GM20431 (cell line): ENCODE data around the gene COX5A.
"Not testable (repeated sequence)": the region's sequence is repeated elsewhere in the genome, so short reads cannot be mapped to it uniquely, and the experiment has no call there.

Source experiments
- in situ Hi-C: fragments of 300-500 bp; cut with MseI, MboI; formaldehyde crosslinking; loops from one replicate; pipeline ENCODE4 v1.15.0; 2020; ENCODE audit warnings: low sequenced_read_pairs; ENCODE audit not compliant: unreplicated experiment

Gene COX5A

DNA sequence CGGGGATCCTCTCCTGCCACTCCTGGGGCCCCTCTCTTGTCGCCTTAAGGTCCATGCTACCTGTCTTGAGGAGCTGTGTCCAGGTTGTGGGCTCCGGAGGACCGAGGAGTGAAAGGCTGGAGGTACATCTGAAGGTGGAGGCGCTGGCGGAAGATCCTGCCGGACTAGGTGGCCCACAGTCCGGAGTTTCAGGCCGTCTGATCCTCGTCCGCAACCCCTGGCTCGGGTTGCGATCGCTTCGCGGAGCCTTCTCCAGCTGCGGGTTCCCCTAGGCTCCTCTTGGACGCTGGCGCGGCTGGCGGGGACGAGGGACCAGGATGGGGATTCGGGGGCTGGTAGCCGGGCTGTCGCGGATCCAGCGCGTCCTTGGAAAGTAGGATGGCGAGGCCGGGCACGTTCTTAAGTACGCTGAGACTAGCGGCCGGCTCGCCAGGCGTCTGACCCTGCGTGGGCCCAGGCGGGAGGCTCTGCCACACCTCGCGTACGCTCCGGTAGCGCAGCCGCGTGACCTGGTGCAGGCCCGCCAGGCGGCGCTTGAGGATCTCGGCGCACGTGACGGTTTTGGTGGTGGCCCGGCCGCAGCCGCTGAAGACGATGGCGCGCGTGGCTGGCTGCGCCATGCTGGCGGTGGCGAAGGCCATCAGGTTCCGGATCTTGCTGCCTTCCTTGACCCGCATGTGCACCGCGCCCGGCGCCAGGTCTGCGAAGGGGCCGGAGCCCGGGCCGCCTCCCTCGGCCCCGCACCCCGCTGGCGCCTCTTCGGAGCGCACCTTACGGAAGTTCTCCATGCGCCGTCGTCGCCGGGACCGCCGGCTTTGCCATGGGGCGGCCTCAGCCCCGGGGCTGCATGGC, 18.1 kb upstream of the COX5A start:
- in situ Hi-C loops = no loop called here

DNA sequence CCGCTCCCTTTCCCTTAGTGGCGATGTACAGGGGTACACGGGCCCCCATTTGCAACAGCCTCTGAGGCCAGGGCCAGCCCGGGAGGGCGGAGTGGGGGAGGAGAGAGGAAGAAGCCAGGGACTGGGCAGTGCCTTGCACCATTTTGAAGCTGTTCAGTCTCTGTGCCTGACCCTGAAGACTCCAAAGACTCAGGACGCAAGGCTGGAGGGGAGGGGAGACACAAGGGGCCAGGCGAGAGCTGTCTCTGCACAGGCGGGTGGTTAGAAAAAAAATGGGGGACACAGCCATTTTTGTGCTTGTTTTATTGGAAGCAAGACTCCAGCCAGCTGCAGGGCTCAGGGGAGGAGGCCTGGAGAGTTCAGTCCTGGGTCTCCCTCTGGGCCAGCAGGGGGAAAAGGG, 17.1 kb upstream of the COX5A start:
- in situ Hi-C loops = no loop called here

DNA sequence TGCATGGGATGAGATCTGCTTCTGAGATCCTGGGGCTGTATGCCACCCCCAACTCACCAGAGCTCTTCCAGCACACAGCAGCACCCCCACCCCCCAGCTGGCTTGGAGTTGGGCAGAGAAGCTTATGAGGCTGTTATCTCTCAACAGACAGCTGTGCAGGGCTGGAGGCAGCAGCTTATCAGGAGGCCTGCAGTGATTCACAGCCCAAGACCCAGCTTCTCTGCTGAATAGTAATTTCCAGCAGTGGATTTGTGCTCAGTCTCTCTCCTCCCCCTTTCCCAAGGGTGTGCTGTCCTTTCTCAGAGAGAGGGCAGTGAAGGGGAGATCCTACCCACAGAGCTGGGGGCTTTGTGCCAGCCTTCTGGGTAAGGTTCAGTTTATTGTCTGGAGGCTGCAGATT, 16.6 kb upstream of the COX5A start:
- in situ Hi-C loops = no loop called here

DNA sequence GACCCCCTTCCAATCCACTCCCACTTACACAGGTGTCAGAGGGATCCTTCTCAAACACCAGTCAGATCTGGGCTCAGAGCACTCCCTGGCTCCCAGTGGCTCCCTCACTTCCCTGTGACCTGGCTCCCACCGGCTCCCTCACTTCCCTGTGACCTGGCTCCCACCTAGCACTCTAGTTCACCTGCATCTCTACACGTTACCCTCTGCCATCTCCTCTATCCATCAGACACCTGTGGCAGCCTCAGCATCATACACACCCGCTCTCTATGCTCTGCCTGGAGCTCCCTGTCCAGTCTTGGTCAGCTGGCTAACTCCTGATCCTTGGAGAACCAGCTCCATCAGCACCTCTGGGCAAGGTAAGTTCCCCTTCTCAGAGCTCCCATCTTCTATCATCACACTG, 13.1 kb upstream of the COX5A start:
- in situ Hi-C loops = no loop called here

DNA sequence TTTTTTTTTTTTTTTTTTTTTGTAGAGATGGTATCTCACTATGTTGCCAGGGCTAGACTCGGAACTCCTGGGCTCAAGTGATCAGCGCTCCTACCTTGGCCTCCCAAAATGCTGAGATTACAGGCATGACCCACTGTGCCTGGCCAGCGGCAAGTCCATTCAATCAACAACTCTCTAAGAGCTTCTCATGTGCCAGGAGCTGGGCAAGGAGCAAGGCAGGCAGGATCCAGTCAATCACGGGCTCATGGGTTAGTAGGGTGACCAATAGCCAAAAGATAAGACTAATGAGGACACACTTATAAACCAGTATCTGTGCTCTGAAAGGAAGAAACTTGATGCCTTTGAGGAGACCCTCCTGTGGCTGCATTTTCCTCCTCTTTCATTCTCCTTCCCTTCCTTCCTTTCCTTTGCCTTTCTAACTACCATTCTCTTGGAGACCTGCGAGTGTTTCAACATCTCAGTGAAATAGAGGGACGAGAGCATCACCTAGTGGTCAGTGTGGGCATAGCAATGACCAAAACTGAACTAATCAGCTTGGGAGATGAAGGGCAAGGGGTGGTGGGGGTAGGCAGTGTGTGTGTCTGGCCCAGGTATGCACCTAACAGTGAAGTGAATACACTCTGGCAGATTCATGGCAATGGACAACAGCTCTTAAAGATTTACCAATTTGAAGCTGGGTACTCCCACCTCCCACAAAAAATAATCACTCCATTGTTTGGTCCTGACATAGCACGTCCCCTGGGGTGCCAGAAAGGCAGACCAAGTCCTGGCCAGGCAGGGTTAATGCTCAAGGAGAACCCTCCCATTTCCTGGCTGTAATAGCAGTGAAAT, 12.4 kb upstream of the COX5A start:
- in situ Hi-C loops = no loop called here

DNA sequence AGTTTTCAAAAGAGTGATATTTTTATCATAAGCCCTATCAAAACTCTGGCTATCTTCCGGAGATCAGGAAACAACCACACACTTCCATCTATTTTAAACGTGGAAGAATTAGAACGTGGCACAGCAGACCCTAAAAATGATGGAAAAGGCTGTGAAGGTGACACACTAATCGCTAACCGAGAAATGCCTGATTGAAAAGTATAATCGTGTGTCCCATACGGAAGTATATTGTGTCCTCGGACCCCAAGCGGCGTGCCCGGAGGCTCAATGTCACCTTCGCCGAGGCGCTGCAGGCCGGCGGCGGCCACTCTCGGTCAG, 642 bp downstream of the COX5A start:
- in situ Hi-C loops = loop anchor here (25.0 kb wide), 1 partner anchor 300 kb away; no protein-coding TSS in a partner anchor

DNA sequence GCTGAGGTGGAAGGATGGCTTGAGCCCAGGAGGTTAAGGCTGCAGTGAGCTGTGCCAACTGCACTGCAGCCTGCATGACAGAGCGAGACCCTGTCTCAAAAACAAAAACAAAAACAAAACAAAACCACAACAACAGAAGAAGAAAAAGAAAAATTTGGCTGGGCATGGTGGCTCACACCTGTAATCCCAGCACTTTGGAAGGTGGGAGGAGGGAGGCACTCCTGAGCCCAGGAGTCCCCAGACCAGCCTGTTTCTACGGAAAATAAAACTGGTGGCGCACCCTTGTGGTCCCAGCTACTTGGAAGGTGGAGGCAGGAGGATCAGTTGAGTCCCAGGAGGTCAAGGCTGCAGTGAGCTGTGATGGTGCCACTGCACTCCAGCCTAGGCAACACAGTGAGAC, 2.7 kb downstream of the COX5A start:
- in situ Hi-C loops = loop anchor here (25.0 kb wide), 1 partner anchor 298 kb away; no protein-coding TSS in a partner anchor

DNA sequence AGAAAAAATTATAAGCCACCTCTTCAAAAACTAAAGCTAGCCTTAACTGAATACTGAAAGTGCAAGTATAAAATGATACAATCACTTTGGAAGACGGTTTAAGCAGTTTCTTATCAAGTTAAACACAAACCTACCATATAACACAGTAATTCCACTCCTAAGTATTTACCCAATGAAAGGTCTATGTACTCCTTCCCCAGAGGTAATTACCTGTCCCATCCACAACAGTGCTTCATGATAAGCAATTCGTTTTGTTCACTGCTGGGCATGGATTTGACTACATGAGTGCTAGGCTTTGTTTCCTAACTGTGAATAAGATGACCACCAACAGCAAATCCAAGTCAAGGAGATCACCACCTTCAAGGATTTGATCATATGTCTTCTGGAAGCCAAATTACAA, 4.3 kb downstream of the COX5A start:
- in situ Hi-C loops = loop anchor here (25.0 kb wide), 1 partner anchor 296 kb away; no protein-coding TSS in a partner anchor

DNA sequence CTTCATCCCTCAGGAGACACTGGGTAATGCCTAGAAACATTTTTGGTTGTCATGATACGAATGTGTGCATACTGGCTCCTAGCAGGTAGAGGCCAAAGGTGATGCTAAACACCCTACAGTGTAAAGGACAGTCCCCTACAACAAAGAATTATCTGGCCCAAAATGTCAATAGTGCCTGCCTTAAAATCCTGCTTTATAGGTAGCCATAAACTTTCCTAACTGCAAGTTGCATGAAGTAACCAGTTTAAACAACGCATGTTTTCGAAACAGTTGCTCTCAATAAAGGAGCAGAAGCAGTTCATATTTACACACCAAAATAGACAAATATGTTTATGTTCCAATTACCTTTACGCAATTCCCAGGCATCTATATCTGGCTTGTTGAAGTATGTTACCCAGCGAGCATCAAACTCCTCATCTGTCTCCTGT, 9.1 kb downstream of the COX5A start:
- in situ Hi-C loops = loop anchor here (25.0 kb wide), 1 partner anchor 291 kb away; no protein-coding TSS in a partner anchor

DNA sequence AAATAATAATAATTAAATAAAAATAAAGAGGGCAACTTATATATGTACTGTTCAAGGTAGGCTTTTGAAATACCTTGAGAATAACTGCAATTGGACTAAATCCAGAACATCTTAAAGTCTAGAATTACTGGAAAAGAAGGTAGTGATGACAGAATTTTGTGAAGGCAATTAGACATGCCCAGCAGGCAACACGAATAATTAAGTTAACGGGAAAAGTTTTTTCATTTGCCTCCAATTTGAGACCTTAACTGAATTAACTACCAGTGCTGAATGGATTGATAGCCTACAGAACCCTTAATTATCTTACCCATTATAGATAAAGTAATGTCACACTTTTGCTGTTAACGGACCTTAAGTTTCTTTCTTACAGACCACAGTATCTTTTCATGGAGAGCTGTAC, 13.3 kb downstream of the COX5A start:
- in situ Hi-C loops = no loop called here

DNA sequence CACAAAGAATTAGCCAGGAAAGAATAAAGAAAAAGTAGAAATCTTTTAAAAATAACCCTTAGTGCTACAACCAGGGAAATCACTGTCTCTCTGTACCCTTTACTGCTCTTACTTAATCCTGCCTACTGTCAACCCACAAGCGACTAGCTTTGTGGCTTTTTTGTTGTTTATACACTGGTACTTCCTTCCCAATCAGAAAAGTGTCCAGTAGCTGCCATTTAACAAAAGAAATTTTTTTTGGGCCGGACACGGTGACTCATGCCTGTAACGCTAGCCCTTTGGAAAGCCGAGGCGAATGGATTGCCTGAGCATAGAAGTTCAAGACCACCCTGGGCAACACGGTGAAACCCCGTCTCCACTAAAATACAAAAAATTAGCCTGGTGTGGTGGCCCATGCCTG, 17.4 kb downstream of the COX5A start:
- in situ Hi-C loops = no loop called here

DNA sequence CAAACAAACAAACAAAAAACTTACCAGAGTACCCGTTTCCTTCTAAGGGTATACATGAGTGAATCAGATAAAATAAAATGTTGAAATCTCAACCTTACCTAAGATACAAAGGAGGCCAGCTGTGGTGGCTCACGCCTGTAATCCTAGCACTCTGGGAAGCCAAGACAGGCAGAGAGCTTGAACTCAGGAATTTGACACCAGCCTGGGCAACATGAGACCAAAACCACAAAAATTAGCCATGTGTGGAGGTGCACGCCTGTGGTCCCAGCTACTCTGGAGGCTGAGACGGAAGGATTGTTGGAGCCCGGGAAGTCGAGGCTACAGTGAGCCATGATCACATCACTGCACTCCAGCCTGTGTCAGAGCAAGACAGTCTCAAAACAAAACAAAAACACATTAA, 20.2 kb downstream of the COX5A start:
- in situ Hi-C loops = no loop called here

DNA sequence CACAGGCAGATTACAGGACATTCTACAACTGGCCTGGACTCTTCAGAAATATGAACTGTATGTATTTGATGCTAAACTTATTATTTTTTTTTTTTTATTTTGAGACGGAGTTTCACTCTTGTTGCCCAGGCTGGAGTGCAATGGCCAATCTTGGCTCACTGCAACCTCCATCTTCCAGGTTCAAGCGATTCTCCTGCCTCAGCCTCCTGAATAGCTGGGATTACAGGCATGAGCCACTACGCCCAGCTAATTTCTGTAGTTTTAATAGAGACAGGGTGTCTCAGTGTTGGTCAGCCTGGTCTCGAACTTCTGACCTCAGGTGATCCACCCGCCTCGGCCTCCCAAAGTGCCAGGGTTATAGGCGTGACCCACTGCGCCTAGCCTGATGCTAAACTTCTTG, 24.1 kb downstream of the COX5A start:
- in situ Hi-C loops = not testable (repeated sequence)

DNA sequence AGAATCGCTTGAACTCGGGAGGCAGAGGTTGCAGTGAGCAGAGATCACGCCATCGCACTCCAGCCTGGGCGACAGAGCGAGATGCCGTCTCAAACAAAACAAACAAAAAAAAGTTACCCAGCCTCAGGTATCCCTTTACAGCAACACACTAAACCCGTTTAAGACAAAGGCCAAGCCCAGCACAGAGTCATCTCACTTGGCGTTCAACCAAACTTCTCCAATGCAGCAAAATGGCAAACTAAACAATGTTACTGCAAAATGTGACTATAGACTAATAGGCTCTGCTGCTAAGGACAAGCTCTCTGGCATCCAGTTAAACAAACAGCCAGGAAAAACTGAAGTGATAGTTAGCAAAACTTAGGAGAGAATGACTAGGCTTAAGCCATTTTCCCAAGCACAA, 24.8 kb downstream of the COX5A start:
- in situ Hi-C loops = no loop called here

DNA sequence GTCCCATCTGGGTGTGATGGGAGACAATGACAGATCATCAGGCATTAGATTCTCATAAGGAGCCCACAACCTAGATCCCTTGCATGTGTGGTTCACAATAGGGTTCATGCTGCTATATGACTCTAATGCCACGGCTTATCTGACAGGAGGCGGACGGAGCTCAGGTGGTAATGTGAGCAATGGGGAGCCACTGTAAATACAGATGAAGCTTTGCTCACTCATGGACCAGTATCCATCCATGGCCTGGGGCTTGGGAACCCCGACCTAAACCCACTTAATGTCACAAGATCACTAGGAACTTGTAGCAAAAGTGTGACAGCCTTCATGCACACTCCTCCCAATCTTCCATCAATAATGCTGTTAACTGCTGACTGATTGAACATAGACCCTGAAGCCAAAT, 29.2 kb downstream of the COX5A start:
- in situ Hi-C loops = loop anchor here (10.0 kb wide), 1 partner anchor 64 kb away; the partner anchor contains the start of gene ULK3

DNA sequence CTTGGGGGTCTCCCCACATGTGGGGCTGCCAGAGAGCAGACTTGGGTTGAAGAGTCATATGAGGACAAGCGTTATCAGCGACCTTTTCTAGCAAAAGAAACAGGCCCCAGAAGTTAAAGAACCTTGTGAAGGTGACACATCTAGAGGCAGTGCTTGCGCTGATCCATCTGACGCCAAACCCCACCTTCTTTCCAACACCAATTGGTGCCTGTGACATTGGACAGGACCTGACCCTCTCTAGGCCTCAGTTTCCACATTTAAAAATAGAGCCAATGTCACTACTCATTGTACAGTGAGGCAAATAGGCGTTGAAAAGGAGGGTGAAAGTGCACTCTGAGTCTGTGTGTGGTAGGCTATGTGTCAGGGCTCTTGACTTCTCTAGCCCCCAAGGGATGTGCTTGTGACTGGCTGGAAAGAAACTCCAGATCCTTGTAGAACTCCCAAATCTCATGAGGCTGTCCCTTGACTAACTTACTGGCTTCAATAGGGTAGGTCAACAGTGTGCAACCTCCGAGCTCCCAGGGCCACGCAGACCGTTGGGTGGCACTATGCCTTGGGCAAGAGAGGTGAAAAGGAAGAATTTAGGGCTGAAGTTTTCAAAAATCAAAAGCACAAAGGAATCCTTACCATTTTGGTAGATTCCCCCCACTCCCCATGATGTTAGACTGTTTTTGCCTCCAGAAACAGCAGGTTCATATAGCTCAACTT, 30.6 kb downstream of the COX5A start:
- in situ Hi-C loops = loop anchor here (10.0 kb wide), 1 partner anchor 63 kb away; the partner anchor contains the start of gene ULK3

DNA sequence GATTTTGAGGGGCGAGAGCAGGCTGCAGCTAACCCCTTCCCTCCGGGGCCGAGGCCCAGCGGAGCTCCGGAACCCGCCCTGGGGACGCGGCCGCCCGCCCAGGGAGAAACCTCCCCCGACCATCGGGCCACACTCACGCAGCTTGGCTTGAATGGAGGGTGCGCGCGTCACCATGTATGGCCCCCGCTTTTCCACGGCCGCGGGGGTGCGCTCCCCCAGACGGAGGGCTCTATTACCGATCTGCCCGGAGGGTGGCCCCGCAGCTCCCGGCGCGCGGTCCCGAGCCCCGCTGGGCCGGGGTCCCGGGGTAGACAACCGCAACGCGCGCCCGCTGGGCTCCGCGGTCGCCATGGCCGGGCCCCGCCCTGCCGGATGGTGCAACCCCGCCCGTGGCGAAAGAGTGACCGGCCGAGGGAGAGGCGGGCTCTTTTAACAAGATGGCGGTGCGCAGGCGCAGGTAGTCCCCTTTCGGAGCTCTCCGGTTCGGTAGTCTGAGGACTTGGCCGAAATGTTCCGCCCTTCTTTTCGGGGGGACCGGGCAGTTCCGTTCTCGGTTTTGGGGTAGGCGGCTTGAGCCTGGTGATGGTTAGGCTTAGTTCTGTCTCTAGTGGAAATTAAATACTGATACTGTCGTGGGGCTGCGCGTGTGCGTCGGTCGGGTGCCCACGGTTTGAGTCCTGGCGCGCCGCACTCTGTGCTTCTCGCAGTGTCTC, 31.3 kb downstream of the COX5A start, which contains the start of gene FAM219B:
FAM219B (minus strand) TSS at position 402 of the 713 bp plus-strand sequence; CDS start at position 351, 51 bp downstream.
- in situ Hi-C loops = loop anchor here (10.0 kb wide), 1 partner anchor 62 kb away; the partner anchor contains the start of gene ULK3

DNA sequence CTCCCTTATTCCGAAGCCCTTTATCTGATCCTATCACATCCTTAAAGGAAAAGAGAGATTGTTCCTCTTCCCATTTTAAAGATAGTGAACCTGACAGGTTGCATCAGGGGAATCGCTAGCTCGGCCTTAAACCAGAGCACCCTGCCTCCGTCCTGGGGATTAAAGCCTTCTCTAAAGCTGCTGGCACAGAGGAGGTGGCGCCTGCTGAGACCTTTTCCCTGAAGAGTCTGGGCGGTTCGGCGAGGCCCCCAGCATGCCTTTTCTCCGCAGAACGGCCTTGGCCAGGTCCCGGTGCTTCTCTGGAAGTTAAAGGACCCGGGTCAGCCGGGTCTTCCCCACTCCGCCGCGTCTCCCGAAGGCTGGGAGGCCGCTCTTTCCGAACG, 31.8 kb downstream of the COX5A start:
- in situ Hi-C loops = loop anchor here (10.0 kb wide), 1 partner anchor 61 kb away; the partner anchor contains the start of gene ULK3

DNA sequence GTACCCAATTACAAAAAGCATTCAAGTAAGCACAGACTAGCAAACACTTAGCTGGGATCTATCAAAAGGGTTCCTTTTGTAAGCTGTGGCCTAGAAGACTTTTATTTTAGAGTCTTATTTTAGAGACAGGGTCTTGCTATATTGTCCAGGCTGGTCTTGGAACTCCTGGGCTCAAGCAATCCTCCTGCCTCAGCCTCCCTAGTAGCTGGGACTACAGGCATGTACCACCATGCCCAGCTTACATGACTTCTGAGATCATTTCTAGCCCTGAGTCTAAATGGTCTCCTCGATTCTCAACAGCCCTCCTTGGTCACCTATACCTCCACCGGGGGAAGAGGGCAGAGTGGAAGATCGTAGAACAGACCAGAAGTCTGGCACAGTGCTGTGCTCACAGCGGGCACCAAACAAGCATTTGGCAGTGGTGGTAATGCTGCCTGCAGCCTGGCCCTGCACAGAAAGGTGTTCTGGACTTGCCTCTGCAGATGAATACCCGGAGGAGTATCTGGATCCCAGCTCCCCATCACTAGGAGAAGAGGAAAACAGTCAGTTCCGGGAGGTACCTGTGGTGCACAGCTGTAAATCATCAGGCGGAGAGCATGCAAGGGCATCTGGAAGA, 33.6 kb downstream of the COX5A start:
- in situ Hi-C loops = loop anchor here (10.0 kb wide), 1 partner anchor 59 kb away; the partner anchor contains the start of gene ULK3
